Measurements from ENCODE around the gene PRXL2A. TPM values are rescaled to one million over a fixed set of nuclear protein-coding genes. Genes with fewer than 3 reads are reported as not detected.
"Not testable (repeated sequence)": the region's sequence is repeated elsewhere in the genome, so short reads cannot be mapped to it uniquely, and the experiment has no call there.

PRXL2A gene
- total RNA-seq, 1 donor from 2014 or later: 73.5 TPM

DNA sequence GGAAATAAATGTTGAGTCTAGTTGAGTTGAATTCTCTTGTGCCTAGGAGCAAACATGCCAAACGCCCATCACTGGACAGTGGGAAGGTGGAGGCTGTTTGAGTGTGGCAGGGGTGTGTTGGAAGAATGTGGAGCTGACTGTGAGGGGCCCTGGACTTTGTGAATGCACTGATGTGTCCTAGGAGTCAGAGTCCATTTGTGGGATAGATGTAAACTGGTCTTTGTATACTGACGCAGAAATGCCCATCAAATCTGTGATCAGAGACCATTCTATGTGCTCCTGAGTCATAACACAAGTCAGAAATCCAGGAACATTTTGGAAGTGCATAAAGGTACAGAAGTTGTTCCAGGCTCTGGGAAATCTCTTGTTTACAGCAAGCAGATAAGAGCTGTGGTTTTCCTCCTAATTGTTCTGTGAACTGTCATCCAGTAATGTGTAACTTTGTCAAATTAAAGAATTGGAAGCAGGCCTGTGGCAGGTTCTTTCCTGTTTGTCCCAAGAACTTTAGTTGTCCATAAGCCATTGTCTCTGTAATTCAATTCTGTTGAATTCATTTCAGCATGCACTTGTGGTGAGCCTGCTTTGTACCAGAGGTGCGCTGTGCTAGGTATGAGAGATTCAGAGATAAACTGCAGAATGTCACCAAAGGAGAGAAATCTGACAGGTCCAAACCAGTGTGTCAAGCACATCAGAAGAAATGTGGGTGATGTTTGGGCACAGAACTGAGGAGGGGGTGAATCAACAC lies 7.6 kb downstream of the PRXL2A start:
- peaks cover 6% of the 10 kb centered on the region for H3K36me3 Mint-ChIP-seq
- TF ChIP-seq, protein P1, sequence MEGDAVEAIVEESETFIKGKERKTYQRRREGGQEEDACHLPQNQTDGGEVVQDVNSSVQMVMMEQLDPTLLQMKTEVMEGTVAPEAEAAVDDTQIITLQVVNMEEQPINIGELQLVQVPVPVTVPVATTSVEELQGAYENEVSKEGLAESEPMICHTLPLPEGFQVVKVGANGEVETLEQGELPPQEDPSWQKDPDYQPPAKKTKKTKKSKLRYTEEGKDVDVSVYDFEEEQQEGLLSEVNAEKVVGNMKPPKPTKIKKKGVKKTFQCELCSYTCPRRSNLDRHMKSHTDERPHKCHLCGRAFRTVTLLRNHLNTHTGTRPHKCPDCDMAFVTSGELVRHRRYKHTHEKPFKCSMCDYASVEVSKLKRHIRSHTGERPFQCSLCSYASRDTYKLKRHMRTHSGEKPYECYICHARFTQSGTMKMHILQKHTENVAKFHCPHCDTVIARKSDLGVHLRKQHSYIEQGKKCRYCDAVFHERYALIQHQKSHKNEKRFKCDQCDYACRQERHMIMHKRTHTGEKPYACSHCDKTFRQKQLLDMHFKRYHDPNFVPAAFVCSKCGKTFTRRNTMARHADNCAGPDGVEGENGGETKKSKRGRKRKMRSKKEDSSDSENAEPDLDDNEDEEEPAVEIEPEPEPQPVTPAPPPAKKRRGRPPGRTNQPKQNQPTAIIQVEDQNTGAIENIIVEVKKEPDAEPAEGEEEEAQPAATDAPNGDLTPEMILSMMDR (conservative IDR thresholded peaks at IDR 0.05): no peak
- no peak for DNase-seq (ENCODE audit: extremely low spot score, unreplicated experiment)
- H3K4me3 Mint-ChIP-seq: peak overlapping the region; percentile 24
- peaks cover 62% of the 10 kb centered on the region for H3K4me1 Mint-ChIP-seq (ENCODE audit: unreplicated experiment)
- no peaks in the 10 kb centered on the region for H3K27me3 Mint-ChIP-seq
- H3K9me3 Mint-ChIP-seq: no peaks in the 10 kb centered on the region
- peak overlapping the region; percentile 20 for H3K27ac Mint-ChIP-seq

DNA sequence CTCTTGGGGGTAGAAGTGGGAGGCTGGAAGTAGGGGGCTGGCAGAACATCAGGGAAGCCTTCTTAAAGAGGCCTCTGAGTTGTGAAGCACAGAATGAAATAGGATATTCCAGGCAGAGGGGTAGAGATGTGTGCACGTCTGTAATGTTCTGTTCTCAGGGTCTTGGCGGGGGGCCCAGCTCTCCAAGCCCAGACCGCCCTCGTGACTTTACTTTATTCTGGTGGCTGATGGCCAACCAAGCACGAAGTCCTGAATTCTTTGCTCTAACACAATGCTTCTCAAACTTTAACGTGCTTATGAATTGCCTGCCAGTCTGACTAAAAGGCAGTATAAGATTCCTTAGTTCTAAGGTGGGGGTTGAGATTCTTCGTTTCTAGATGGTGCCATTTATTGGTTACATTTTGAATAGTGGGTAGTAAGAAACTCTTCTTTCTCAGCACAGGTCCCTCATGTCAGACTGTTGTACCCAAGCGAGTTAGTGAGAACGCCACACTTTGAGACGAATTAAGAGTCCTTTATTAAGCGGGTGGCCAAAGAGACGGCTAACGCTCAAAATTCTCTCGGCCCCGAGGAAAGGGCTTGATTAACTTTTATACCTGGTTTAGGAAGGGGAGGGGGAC lies 8.2 kb downstream of the PRXL2A start:
- Mint-ChIP-seq H3K36me3 (peaks cover 10% of the 10 kb centered on the region), H3K27ac (peak overlapping the region; percentile 6), H3K4me3 (peak overlapping the region; percentile 24), H3K4me1 (ENCODE audit: unreplicated experiment) (peaks cover 55% of the 10 kb centered on the region), H3K27me3 (no peaks in the 10 kb centered on the region), H3K9me3 (no peaks in the 10 kb centered on the region)
- TF ChIP-seq, protein P1 (conservative IDR thresholded peaks at IDR 0.05): no peak
- no peak for DNase-seq (ENCODE audit: extremely low spot score, unreplicated experiment)

DNA sequence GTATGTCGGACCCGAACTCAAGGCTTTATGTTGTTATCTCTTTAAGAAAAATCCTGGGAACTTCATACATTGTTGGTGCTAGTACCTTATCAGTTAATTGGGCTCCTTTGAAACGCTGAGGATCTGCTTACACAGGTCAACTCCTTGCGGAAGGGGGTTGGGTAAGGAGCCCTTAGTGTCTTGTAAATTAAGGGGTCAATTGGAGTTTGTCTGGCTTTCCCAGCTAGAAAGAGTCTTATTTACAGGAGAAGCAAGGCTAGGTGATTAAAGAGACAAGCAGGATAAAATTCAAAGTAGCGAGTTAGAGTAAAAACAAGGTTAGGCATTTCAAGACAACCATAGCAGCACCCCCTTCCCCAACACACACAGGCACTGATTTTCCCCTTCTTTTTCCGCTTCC lies 8.9 kb downstream of the PRXL2A start:
- Mint-ChIP-seq H3K36me3 (peaks cover 12% of the 10 kb centered on the region), H3K4me3 (peak overlapping the region; percentile 50), H3K27ac (peak overlapping the region; percentile 50), H3K4me1 (ENCODE audit: unreplicated experiment) (peaks cover 52% of the 10 kb centered on the region)
- DNase-seq (ENCODE audit: extremely low spot score, unreplicated experiment); H3K27me3 Mint-ChIP-seq; H3K9me3 Mint-ChIP-seq: not testable (repeated sequence)

DNA sequence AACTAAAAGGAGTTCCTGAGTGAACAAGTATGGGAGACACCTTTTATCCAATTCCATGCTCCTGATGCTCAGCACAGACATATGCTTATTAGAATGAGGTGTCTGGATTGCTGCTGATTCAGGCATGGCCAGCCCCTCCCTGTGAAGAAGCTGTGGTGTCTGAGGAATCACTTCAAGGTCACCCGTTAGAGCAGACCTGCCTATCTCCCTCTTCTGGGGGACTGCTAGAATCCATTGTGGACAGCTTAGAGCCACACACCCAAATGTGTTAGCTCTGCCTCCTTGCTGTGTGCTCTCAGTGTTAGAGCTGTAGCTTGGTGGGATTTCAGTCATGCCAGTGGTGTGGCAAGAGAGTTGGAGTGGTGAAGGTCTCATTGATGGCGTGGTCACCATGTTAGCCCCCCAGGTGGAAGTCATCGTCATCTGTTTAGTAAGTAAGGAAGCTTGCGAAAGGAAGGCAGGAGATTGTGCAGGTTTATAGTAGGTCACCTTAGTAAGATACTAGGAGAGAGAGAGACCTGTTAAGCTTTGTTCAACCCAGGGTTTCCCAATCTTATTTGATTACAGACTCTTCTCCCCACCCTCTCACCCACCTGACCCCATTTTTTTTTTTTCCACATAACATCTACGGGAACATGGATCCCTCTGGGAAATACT lies 12.8 kb downstream of the PRXL2A start:
- Mint-ChIP-seq H3K27ac (no peak overlapping the region), H3K4me3 (no peak overlapping the region), H3K27me3 (no peaks in the 10 kb centered on the region), H3K9me3 (no peaks in the 10 kb centered on the region), H3K4me1 (ENCODE audit: unreplicated experiment) (peaks cover 18% of the 10 kb centered on the region), H3K36me3 (peaks cover 36% of the 10 kb centered on the region)
- no peak for DNase-seq (ENCODE audit: extremely low spot score, unreplicated experiment)
- TF ChIP-seq, protein P1 (conservative IDR thresholded peaks at IDR 0.05): no peak

DNA sequence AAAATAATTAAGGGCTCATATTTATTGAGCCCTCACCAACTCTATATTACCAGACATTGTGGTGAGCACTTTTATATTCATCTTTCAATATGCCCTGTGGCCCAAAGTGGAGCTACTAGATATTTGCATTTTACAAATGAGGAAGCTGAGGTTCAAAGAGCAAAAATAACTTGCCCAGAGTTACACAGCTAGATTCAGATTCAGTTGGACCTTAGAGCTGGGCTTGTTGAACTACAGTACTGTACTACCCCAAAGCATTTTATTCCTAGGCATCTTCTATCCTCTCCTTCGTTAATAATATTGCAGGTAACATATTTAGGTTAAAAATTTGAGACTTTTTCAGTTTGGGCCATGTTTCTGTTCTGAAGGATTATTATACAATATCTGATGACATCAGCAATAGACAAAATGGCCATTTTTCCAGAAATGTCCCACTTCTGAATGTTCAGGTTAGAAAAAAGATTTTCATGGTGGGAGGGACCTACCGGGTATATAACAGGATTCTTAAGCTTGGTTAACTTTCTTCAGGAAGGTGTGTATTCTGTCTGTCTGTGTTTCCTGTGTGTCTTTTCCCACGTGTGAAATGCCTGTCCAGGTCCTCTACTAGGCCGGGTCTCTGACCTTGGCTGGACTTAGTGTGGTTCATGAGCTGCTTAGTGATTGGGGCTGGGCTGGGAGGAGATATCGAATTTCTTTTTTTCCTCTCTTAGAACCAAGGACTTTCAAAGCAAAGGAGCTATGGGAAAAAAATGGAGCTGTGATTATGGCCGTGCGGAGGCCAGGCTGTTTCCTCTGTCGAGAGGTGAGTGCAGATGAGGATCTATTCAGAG lies 13.6 kb downstream of the PRXL2A start:
- Mint-ChIP-seq H3K36me3 (peaks cover 37% of the 10 kb centered on the region), H3K4me1 (ENCODE audit: unreplicated experiment) (peaks cover 10% of the 10 kb centered on the region), H3K4me3 (no peak overlapping the region), H3K9me3 (no peaks in the 10 kb centered on the region), H3K27me3 (no peaks in the 10 kb centered on the region), H3K27ac (no peak overlapping the region)
- no peak for DNase-seq (ENCODE audit: extremely low spot score, unreplicated experiment)
- TF ChIP-seq, protein P1 (conservative IDR thresholded peaks at IDR 0.05): no peak
